HepG2 (cell line): Measurements from ENCODE around the gene SCN8A. TPM values are rescaled to one million over a fixed set of nuclear protein-coding genes. Genes with fewer than 3 reads are reported as not detected.

Source experiments
- ARNT2 ChIP-seq: sonication (generic); formaldehyde crosslinking; IDR thresholded peaks from 2 replicates; pipeline ENCODE4 v1.8.0; 2022; ENCODE audit warnings: mild to moderate bottlenecking, low read depth, missing genetic modification reagents, moderate library complexity
- HOXD1 ChIP-seq: sonication (generic); formaldehyde crosslinking; IDR thresholded peaks from 2 replicates; pipeline ENCODE4 v1.5.0; 2020; ENCODE audit warnings: missing genetic modification reagents
- RBFOX2 ChIP-seq: fragments of 200-400 bp; formaldehyde crosslinking; IDR thresholded peaks from 2 replicates; pipeline ENCODE4 v1.6.1; 2017; ENCODE audit warnings: low read depth, mild to moderate bottlenecking, low read length
- RFX1 ChIP-seq: fragments of 450-650 bp; IDR thresholded peaks from 2 replicates; pipeline ENCODE4 v1.6.1; 2017
- SRSF1 ChIP-seq: fragments of 200-400 bp; formaldehyde crosslinking; optimal IDR thresholded peaks from 2 replicates; pipeline ENCODE3; 2017; ENCODE audit warnings: mild to moderate bottlenecking, low read depth, low read length, moderate library complexity
- ZBTB20 ChIP-seq: sonication (generic); formaldehyde crosslinking; IDR thresholded peaks from 2 replicates; pipeline ENCODE4 v1.8.1; 2023; ENCODE audit warnings: missing genetic modification reagents, low read depth, mild to moderate bottlenecking, borderline replicate concordance
- ZNF205 ChIP-seq: IDR thresholded peaks from 2 replicates; pipeline ENCODE4 v1.6.1; 2018; ENCODE audit warnings: missing biosample characterization, missing genetic modification reagents
- ZNF678 ChIP-seq: sonication (generic); formaldehyde crosslinking; IDR thresholded peaks from 2 replicates; pipeline ENCODE4 v1.4.0; 2020; ENCODE audit warnings: mild to moderate bottlenecking, missing genetic modification reagents
- ZNF878 ChIP-seq: sonication (generic); formaldehyde crosslinking; IDR thresholded peaks from 2 replicates; pipeline ENCODE4 v1.8.1; 2023; ENCODE audit warnings: mild to moderate bottlenecking, missing genetic modification reagents, moderate library complexity
- polyA plus RNA-seq, 8 experiments: library from polyadenylated mRNA; depleted of rRNA in 3 of 8; stranded (reverse) in 7 of 8; unstranded in 1 of 8; fragments of >200 nt; fragmentation: Illumina TruSeq in 4 of 8; extraction: Trizol in 4 of 8; gene quantifications; 2 replicates each; pipeline versions ENCODE4 v1.2.1 to v1.2.3, GENCODE V29; 2011 to 2016; ENCODE audit warnings: low read depth in 4 of 8, missing spikeins in 1 of 8, mixed read lengths in 1 of 8; ENCODE audit not compliant: insufficient read depth in 1 of 8
- total RNA-seq, 5 experiments: library from RNA; depleted of rRNA; stranded (reverse); fragments of >200 nt; fragmentation: Illumina TruSeq; extraction: Trizol; gene quantifications; 2 replicates each; pipeline ENCODE4 v1.2.3, GENCODE V29; 2016; ENCODE audit warnings: low read depth in 1 of 5
- TF ChIP-seq, protein P1 (sequence below): sonication (generic); formaldehyde crosslinking; IDR thresholded peaks from 2 replicates; pipeline ENCODE4 v1.4.0; 2020; ENCODE audit warnings: missing genetic modification reagents
- TF ChIP-seq, protein P2 (sequence below): sonication (generic); formaldehyde crosslinking; IDR thresholded peaks from 2 replicates; pipeline ENCODE4 v1.4.0; 2020; ENCODE audit warnings: missing genetic modification reagents, borderline replicate concordance
- TF ChIP-seq, protein P3 (sequence below): sonication (generic); formaldehyde crosslinking; IDR thresholded peaks from 2 replicates; pipeline ENCODE4 v1.4.0; 2020; ENCODE audit warnings: mild to moderate bottlenecking, low read depth, missing genetic modification reagents
- TF ChIP-seq, protein P4 (sequence below): IDR thresholded peaks from 2 replicates; pipeline ENCODE4 v1.6.1; 2016; ENCODE audit warnings: low read depth, missing genetic modification reagents, missing compliant biosample characterization
- TF ChIP-seq, protein P5 (sequence below): IDR thresholded peaks from 2 replicates; pipeline ENCODE4 v1.6.1; 2016; ENCODE audit warnings: low read depth, borderline replicate concordance
- TF ChIP-seq, protein P6 (sequence below): sonication (generic); formaldehyde crosslinking; IDR thresholded peaks from 2 replicates; pipeline ENCODE4 v1.4.0; 2020; ENCODE audit warnings: missing genetic modification reagents

Gene SCN8A
- total and polyA plus RNA-seq, 2 of the 13 experiments (the other 11 are each of a cell fraction or from before 2014, with no cell fraction given), result 0.57 to 1.4 TPM

DNA sequence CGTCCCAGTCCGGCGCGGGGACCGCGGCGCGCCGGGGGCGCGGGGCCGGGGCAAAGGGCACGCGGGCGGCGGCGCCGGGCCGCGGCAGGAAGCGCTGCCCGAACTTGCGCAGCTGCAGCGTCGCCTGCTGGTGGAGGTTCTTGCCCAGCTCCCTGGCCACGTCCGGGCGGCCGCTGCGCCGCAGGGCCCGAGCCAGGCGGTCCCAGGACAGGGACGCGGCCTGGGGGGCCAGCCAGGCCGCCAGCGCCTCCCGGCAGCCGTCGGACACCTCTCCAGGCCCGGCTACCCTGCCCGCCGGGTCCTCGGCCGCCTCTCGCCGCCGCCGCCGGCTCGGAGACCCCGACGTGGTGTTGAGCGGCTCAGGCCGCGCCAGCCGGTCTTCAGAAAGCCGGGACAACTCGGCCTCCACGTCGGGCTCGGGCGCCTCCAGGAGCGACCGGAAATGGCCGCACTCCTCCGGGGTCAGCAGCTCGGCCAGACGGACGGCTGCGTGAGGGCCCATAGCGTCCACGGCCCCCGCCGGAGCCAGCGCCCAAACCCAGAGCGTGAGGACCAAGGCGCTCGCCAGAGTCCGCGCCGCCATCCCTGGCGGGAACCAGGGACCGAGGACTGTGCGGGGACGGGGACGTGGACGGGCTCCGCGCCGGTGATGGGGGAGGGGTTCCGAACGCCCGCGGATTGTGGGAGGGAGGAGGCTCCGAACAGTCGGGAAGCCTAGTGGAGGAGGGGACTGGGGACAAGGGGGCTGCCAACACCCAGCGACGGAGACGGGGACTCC, 223.5 kb downstream of the SCN8A start (continued):
- TF ChIP-seq, protein P1, sequence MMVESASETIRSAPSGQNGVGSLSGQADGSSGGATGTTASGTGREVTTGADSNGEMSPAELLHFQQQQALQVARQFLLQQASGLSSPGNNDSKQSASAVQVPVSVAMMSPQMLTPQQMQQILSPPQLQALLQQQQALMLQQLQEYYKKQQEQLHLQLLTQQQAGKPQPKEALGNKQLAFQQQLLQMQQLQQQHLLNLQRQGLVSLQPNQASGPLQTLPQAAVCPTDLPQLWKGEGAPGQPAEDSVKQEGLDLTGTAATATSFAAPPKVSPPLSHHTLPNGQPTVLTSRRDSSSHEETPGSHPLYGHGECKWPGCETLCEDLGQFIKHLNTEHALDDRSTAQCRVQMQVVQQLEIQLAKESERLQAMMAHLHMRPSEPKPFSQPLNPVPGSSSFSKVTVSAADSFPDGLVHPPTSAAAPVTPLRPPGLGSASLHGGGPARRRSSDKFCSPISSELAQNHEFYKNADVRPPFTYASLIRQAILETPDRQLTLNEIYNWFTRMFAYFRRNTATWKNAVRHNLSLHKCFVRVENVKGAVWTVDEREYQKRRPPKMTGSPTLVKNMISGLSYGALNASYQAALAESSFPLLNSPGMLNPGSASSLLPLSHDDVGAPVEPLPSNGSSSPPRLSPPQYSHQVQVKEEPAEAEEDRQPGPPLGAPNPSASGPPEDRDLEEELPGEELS (CRISPR knock-in tag), result no peak
- TF ChIP-seq, protein P2, sequence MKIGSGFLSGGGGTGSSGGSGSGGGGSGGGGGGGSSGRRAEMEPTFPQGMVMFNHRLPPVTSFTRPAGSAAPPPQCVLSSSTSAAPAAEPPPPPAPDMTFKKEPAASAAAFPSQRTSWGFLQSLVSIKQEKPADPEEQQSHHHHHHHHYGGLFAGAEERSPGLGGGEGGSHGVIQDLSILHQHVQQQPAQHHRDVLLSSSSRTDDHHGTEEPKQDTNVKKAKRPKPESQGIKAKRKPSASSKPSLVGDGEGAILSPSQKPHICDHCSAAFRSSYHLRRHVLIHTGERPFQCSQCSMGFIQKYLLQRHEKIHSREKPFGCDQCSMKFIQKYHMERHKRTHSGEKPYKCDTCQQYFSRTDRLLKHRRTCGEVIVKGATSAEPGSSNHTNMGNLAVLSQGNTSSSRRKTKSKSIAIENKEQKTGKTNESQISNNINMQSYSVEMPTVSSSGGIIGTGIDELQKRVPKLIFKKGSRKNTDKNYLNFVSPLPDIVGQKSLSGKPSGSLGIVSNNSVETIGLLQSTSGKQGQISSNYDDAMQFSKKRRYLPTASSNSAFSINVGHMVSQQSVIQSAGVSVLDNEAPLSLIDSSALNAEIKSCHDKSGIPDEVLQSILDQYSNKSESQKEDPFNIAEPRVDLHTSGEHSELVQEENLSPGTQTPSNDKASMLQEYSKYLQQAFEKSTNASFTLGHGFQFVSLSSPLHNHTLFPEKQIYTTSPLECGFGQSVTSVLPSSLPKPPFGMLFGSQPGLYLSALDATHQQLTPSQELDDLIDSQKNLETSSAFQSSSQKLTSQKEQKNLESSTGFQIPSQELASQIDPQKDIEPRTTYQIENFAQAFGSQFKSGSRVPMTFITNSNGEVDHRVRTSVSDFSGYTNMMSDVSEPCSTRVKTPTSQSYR (CRISPR knock-in tag), result peak; percentile 75; the same call in 1 of the 2 replicates
- TF ChIP-seq, protein P3, sequence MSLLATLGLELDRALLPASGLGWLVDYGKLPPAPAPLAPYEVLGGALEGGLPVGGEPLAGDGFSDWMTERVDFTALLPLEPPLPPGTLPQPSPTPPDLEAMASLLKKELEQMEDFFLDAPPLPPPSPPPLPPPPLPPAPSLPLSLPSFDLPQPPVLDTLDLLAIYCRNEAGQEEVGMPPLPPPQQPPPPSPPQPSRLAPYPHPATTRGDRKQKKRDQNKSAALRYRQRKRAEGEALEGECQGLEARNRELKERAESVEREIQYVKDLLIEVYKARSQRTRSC (CRISPR knock-in tag), result 0 out of 2 replicates have a peak, but pooled peaks have one; percentile 55
- TF ChIP-seq HOXD1 (CRISPR knock-in tag), result no peak
- peak; percentile 90; the same call in 1 of the 2 replicates for TF ChIP-seq ZNF678 (CRISPR knock-in tag)
- TF ChIP-seq, protein P4, sequence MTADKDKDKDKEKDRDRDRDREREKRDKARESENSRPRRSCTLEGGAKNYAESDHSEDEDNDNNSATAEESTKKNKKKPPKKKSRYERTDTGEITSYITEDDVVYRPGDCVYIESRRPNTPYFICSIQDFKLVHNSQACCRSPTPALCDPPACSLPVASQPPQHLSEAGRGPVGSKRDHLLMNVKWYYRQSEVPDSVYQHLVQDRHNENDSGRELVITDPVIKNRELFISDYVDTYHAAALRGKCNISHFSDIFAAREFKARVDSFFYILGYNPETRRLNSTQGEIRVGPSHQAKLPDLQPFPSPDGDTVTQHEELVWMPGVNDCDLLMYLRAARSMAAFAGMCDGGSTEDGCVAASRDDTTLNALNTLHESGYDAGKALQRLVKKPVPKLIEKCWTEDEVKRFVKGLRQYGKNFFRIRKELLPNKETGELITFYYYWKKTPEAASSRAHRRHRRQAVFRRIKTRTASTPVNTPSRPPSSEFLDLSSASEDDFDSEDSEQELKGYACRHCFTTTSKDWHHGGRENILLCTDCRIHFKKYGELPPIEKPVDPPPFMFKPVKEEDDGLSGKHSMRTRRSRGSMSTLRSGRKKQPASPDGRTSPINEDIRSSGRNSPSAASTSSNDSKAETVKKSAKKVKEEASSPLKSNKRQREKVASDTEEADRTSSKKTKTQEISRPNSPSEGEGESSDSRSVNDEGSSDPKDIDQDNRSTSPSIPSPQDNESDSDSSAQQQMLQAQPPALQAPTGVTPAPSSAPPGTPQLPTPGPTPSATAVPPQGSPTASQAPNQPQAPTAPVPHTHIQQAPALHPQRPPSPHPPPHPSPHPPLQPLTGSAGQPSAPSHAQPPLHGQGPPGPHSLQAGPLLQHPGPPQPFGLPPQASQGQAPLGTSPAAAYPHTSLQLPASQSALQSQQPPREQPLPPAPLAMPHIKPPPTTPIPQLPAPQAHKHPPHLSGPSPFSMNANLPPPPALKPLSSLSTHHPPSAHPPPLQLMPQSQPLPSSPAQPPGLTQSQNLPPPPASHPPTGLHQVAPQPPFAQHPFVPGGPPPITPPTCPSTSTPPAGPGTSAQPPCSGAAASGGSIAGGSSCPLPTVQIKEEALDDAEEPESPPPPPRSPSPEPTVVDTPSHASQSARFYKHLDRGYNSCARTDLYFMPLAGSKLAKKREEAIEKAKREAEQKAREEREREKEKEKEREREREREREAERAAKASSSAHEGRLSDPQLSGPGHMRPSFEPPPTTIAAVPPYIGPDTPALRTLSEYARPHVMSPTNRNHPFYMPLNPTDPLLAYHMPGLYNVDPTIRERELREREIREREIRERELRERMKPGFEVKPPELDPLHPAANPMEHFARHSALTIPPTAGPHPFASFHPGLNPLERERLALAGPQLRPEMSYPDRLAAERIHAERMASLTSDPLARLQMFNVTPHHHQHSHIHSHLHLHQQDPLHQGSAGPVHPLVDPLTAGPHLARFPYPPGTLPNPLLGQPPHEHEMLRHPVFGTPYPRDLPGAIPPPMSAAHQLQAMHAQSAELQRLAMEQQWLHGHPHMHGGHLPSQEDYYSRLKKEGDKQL (CRISPR knock-in tag), result no peak
- no peak for TF ChIP-seq ZBTB20 (CRISPR knock-in tag)
- no peak for TF ChIP-seq ZNF878 (CRISPR knock-in tag)
- TF ChIP-seq ARNT2 (CRISPR knock-in tag), result no peak
- no peak for TF ChIP-seq ZNF205 (CRISPR knock-in tag)
- TF ChIP-seq RFX1, result no peak
- TF ChIP-seq RBFOX2, result peak; percentile 81
- TF ChIP-seq, protein P5, sequence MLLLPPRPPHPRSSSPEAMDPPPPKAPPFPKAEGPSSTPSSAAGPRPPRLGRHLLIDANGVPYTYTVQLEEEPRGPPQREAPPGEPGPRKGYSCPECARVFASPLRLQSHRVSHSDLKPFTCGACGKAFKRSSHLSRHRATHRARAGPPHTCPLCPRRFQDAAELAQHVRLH (CRISPR knock-in tag), result no peak
- TF ChIP-seq SRSF1, result peak; percentile 82
- TF ChIP-seq, protein P6, sequence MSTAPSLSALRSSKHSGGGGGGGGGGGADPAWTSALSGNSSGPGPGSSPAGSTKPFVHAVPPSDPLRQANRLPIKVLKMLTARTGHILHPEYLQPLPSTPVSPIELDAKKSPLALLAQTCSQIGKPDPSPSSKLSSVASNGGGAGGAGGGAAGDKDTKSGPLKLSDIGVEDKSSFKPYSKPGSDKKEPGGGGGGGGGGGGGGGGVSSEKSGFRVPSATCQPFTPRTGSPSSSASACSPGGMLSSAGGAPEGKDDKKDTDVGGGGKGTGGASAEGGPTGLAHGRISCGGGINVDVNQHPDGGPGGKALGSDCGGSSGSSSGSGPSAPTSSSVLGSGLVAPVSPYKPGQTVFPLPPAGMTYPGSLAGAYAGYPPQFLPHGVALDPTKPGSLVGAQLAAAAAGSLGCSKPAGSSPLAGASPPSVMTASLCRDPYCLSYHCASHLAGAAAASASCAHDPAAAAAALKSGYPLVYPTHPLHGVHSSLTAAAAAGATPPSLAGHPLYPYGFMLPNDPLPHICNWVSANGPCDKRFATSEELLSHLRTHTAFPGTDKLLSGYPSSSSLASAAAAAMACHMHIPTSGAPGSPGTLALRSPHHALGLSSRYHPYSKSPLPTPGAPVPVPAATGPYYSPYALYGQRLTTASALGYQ (CRISPR knock-in tag), result no peak
